ENCODE data around the gene EEF1E1. TPM values are rescaled to one million over a fixed set of nuclear protein-coding genes. Genes with fewer than 3 reads are reported as not detected.

EEF1E1 gene
- total RNA-seq (2014; rRNA removed; shearing (Covaris generic)), result 23.4 and 46.7 TPM in 2 replicates
- polyA plus RNA-seq (2016; fragmentation: Nextera tagmentation; extraction: Ambion mirVana), result 59.5 and 61.3 TPM in 2 replicates

DNA sequence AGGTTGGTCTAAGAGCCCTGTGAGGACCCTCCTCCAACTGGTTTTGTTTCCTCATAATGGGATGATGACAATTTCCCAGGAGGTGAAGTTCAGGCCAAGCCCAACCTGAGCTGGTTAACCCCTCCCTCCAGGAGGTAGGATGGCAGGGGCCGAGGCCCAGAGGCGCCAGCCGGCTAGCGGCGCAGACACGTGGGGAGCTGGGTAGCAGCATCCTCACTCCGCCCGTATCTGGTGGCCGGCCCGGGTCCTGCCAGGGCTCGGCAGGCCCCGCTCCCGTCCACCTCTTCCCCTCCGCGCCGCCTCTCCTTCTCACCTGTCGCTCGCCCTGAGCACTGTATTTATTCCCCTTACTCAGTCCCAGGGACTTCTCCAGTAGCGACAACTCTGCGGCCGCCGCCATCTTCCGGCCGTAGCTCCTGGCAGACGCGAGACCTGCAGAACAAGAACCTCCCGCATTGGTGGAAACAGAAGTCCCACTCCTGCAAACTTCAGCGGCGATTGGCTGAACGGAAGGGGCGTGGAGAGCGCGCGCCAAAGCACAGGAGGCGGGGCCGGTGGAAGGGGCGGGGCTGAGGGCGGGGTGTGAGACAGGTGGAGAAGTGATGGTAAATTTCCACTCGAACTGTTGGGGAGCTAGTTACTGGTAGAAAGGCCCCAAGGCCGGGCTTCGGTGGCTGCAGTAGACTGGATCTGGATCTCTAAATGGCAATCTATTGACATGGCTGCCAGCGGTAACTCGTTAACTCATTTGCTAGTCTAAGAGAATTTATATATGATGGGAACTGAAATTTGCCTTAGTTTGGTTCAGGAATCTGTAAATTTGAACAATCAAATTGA lies at the start of gene EEF1E1:
Gene EEF1E1 (minus strand): TSS at position 427 of the 837 bp plus-strand sequence. CDS start 27 bp downstream, at position 400.
- peak; percentile 98 for DNase-seq

DNA sequence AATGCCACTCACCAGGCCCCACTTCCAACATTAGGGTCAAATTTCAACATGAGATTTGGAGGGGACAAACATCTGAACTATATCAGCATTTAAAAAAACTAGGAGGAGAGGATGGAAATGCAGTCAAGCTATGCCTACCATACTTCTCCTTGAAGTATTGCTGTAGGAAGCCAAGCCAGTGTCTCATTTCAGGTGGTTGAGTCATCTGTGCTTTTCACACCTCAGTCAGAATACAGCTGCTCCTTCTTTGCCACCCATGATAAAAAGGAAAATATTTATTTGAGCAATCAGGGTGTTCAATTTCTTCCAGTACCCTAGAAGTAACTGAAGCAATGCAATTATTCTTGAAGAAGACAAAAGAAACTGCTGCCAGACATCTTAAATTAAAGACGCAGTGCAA lies 47.0 kb upstream of the EEF1E1 start:
- in situ Hi-C loops (cut with MboI), result no loop called here
- Histone ChIP-seq H3K27me3 (replicated peaks; ENCODE audit: insufficient read depth) (peaks cover 21% of the 10 kb centered on the region; the same call in 1 of the 2 replicates), H3K4me1 (ENCODE audit: insufficient read depth) (no peaks in the 10 kb centered on the region), H3K79me2 (ENCODE audit: insufficient read depth) (no peaks in the 10 kb centered on the region), H3K4me3 (no peak overlapping the region), H3K9ac (no peak overlapping the region), H3K9me2 (ENCODE audit: insufficient read depth) (no peaks in the 10 kb centered on the region), H3K27ac (no peak overlapping the region), H3F3A (ENCODE audit: insufficient read depth) (no peaks in the 10 kb centered on the region), H4K20me1 (ENCODE audit: insufficient read depth) (no peaks in the 10 kb centered on the region; the same call in 1 of the 2 replicates), H2AFZ (no peak overlapping the region), H3K4me2 (ENCODE audit: unreplicated experiment) (no peak overlapping the region), H3K36me3 (ENCODE audit: low read depth) (no peaks in the 10 kb centered on the region), H3K9me3 (ENCODE audit: low read depth) (no peaks in the 10 kb centered on the region)
- TF ChIP-seq EZH2phosphoT487 (IDR thresholded peaks at IDR 0.05; ENCODE audit: insufficient read depth, low read depth) (no peak), EZH2 (IDR thresholded peaks at IDR 0.05; ENCODE audit: insufficient read depth, poor library complexity, severe bottlenecking) (no peak)
- DNase-seq, result no peak
- WGBS, 2 experiments (ENCODE audit: low coverage in 1 of 2, low lambda C conversion rate in 2 of 2, missing lambda C conversion rate in 2 of 2), result 66 to 81% methylated on average over 1 of the region's 1 CpG

More for the DNA sequence above, at the start of gene EEF1E1:
- Histone ChIP-seq H3K9me3 (ENCODE audit: low read depth) (no peaks in the 10 kb centered on the region), H3K27me3 (replicated peaks; ENCODE audit: insufficient read depth) (no peaks in the 10 kb centered on the region), H2AFZ (peak within 1 kb of the TSS; percentile 92), H3F3A (ENCODE audit: insufficient read depth) (peaks cover 5% of the 10 kb centered on the region; the same call in 1 of the 2 replicates), H4K20me1 (ENCODE audit: insufficient read depth) (no peaks in the 10 kb centered on the region), H3K79me2 (ENCODE audit: insufficient read depth) (peaks cover 45% of the 10 kb centered on the region), H3K4me3 (peak within 1 kb of the TSS; percentile 93), H3K4me2 (ENCODE audit: unreplicated experiment) (peak within 1 kb of the TSS; percentile 90), H3K36me3 (ENCODE audit: low read depth) (no peaks in the 10 kb centered on the region), H3K9me2 (ENCODE audit: insufficient read depth) (no peaks in the 10 kb centered on the region), H3K9ac (peak within 1 kb of the TSS; percentile 85), H3K4me1 (ENCODE audit: insufficient read depth) (peaks cover 4% of the 10 kb centered on the region), H3K27ac (peak within 1 kb of the TSS; percentile 53)
- TF ChIP-seq EZH2 (IDR thresholded peaks at IDR 0.05; ENCODE audit: insufficient read depth, poor library complexity, severe bottlenecking) (no peak), EZH2phosphoT487 (IDR thresholded peaks at IDR 0.05; ENCODE audit: insufficient read depth, low read depth) (no peak)
- in situ Hi-C loops (cut with MboI), result no loop called here
- WGBS, 2 experiments (ENCODE audit: low coverage in 1 of 2, low lambda C conversion rate in 2 of 2, missing lambda C conversion rate in 2 of 2), result 1% methylated on average over 34 to 38 of the region's 43 CpGs

DNA sequence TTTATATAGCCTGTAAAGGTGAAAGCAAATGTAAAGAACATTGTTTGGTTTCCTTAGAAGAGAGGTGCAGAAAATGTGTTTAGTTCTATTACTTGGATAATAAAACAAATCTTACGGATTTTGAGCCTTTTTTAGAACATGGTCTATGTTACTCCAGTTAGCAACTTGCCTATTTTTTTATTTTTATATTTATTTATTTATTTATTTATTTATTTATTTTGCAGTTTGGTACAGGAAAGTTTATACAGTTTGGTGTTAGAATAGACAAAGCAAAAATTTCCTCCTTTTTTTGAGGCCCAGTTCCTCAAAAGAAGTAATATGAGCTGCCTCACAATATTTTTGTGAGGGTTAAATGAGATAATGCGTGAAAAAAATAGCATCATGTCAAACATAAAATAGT lies 41.6 kb upstream of the EEF1E1 start:
- Histone ChIP-seq H3K36me3 (ENCODE audit: low read depth) (no peaks in the 10 kb centered on the region), H3F3A (ENCODE audit: insufficient read depth) (no peaks in the 10 kb centered on the region), H3K27me3 (replicated peaks; ENCODE audit: insufficient read depth) (0 out of 2 replicates have a peak, but pooled peaks cover 4% of the 10 kb centered on the region), H3K4me2 (ENCODE audit: unreplicated experiment) (no peak overlapping the region), H3K9me2 (ENCODE audit: insufficient read depth) (no peaks in the 10 kb centered on the region), H3K27ac (no peak overlapping the region), H3K9me3 (ENCODE audit: low read depth) (no peaks in the 10 kb centered on the region), H3K4me1 (ENCODE audit: insufficient read depth) (no peaks in the 10 kb centered on the region), H3K9ac (no peak overlapping the region), H3K4me3 (no peak overlapping the region), H4K20me1 (ENCODE audit: insufficient read depth) (no peaks in the 10 kb centered on the region), H2AFZ (no peak overlapping the region), H3K79me2 (ENCODE audit: insufficient read depth) (no peaks in the 10 kb centered on the region)
- TF ChIP-seq EZH2 (IDR thresholded peaks at IDR 0.05; ENCODE audit: insufficient read depth, poor library complexity, severe bottlenecking) (no peak), EZH2phosphoT487 (IDR thresholded peaks at IDR 0.05; ENCODE audit: insufficient read depth, low read depth) (no peak)
- WGBS, 2 experiments (ENCODE audit: low coverage in 1 of 2, low lambda C conversion rate in 2 of 2, missing lambda C conversion rate in 2 of 2), result 49 to 58% methylated on average over 2 of the region's 2 CpGs
- no peak for DNase-seq
- in situ Hi-C loops (cut with MboI), result no loop called here

DNA sequence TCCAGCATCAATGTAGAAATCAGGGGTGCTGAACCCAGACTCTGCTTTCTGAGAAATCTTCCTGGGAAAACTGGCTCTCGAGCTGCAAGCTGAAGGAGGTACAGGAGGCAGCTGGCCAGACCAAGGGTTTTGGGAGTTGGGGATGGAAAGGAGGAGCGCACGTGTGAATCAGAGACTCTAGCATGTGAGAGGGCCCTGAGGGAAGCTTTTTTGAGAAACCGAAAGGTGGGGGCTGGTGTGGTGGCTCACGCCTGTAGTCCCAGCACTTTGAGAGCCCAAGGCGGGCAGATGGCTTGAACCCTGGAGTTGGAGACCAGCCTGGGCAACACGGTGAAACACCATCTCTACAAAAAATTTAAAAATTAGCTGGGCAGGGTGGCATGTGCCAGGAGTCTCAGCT lies 37.1 kb upstream of the EEF1E1 start:
- in situ Hi-C loops (cut with MboI), result loop anchor here (5.0 kb wide), 1 partner anchor 83 kb away; no protein-coding TSS in a partner anchor
- H3K4me1 ChIP-seq (ENCODE audit: insufficient read depth), result no peaks in the 10 kb centered on the region
- no peaks in the 10 kb centered on the region for H4K20me1 ChIP-seq (ENCODE audit: insufficient read depth)
- no peaks in the 10 kb centered on the region for H3K9me3 ChIP-seq (ENCODE audit: low read depth)
- H3K4me3 ChIP-seq, result no peak overlapping the region
- H3F3A ChIP-seq (ENCODE audit: insufficient read depth), result no peaks in the 10 kb centered on the region
- H3K4me2 ChIP-seq (ENCODE audit: unreplicated experiment), result no peak overlapping the region
- DNase-seq, result no peak
- no peak overlapping the region for H2AFZ ChIP-seq
- H3K27ac ChIP-seq, result no peak overlapping the region
- TF ChIP-seq EZH2 (IDR thresholded peaks at IDR 0.05; ENCODE audit: insufficient read depth, poor library complexity, severe bottlenecking) (no peak), EZH2phosphoT487 (IDR thresholded peaks at IDR 0.05; ENCODE audit: insufficient read depth, low read depth) (no peak)
- 71 to 73% methylated on average over 7 of the region's 7 CpGs for WGBS, 2 experiments (ENCODE audit: low coverage in 1 of 2, low lambda C conversion rate in 2 of 2, missing lambda C conversion rate in 2 of 2)
- no peaks in the 10 kb centered on the region for H3K27me3 ChIP-seq (replicated peaks; ENCODE audit: insufficient read depth)
- no peaks in the 10 kb centered on the region for H3K9me2 ChIP-seq (ENCODE audit: insufficient read depth)
- no peaks in the 10 kb centered on the region for H3K79me2 ChIP-seq (ENCODE audit: insufficient read depth)
- H3K9ac ChIP-seq, result no peak overlapping the region
- H3K36me3 ChIP-seq (ENCODE audit: low read depth), result no peaks in the 10 kb centered on the region

All from GM23248 (cell line).